ENCODE results near the gene MASP2.
A peak's percentile ranks its signal among the peaks of the same experiment; 100 is the strongest.
"Not testable (repeated sequence)": the region's sequence is repeated elsewhere in the genome, so short reads cannot be mapped to it uniquely, and the experiment has no call there.

The MASP2 gene

GRCh38 chr1:11037740-11038182 lies 9.3 kb downstream of the MASP2 start:
- TF ChIP-seq POLR2A (IDR thresholded peaks at IDR 0.05; ENCODE audit: low read length) (no peak), GATA1 (IDR thresholded peaks at IDR 0.05; ENCODE audit: low read depth, low read length) (no peak)
- peak; percentile 82 to 92 for DNase-seq

- DNase-seq, result not testable (repeated sequence)
Observed at GRCh38 chr1:11037019-11037739, 9.9 kb downstream of the MASP2 start.

- DNase-seq, result no peak
Observed at GRCh38 chr1:11031624-11032262, 15.3 kb downstream of the MASP2 start.

GRCh38 chr1:11030865-11031264 lies 16.2 kb downstream of the MASP2 start:
- no peak for DNase-seq
- TF ChIP-seq POLR2A (IDR thresholded peaks at IDR 0.05; ENCODE audit: low read length), result no peak
- no peak for TF ChIP-seq GATA1 (IDR thresholded peaks at IDR 0.05; ENCODE audit: low read depth, low read length)

More at GRCh38 chr1:11031624-11032262, 15.3 kb downstream of the MASP2 start:
- TF ChIP-seq GATA1 (IDR thresholded peaks at IDR 0.05; ENCODE audit: low read depth, low read length) (no peak), POLR2A (IDR thresholded peaks at IDR 0.05; ENCODE audit: low read length) (no peak)

- TF ChIP-seq GATA1 (IDR thresholded peaks at IDR 0.05; ENCODE audit: low read depth, low read length) (no peak), POLR2A (IDR thresholded peaks at IDR 0.05; ENCODE audit: low read length) (no peak)
Observed at GRCh38 chr1:11028018-11028417, 19.0 kb downstream of the MASP2 start.

GRCh38 chr1:11027316-11027715 lies 19.7 kb downstream of the MASP2 start:
- no peak for DNase-seq
- TF ChIP-seq POLR2A (IDR thresholded peaks at IDR 0.05; ENCODE audit: low read length), result no peak
- no peak for TF ChIP-seq GATA1 (IDR thresholded peaks at IDR 0.05; ENCODE audit: low read depth, low read length)

More at GRCh38 chr1:11028018-11028417, 19.0 kb downstream of the MASP2 start:
- no peak for DNase-seq

GRCh38 chr1:11026903-11027302 lies 20.1 kb downstream of the MASP2 start:
- TF ChIP-seq GATA1 (IDR thresholded peaks at IDR 0.05; ENCODE audit: low read depth, low read length), result no peak
- TF ChIP-seq POLR2A (IDR thresholded peaks at IDR 0.05; ENCODE audit: low read length), result no peak
- no peak for DNase-seq

- TF ChIP-seq GATA1 (IDR thresholded peaks at IDR 0.05; ENCODE audit: low read depth, low read length) (no peak), POLR2A (IDR thresholded peaks at IDR 0.05; ENCODE audit: low read length) (no peak)
- DNase-seq, result no peak
Observed at GRCh38 chr1:11026052-11026451, 21.0 kb downstream of the MASP2 start.

- DNase-seq, result no peak
- no peak for TF ChIP-seq GATA1 (IDR thresholded peaks at IDR 0.05; ENCODE audit: low read depth, low read length)
- TF ChIP-seq POLR2A (IDR thresholded peaks at IDR 0.05; ENCODE audit: low read length), result no peak
Observed at GRCh38 chr1:11025618-11026017, 21.4 kb downstream of the MASP2 start.

GRCh38 chr1:11024874-11025203 lies 22.2 kb downstream of the MASP2 start:
- DNase-seq, result no peak
- no peak for TF ChIP-seq GATA1 (IDR thresholded peaks at IDR 0.05; ENCODE audit: low read depth, low read length)
- no peak for TF ChIP-seq POLR2A (IDR thresholded peaks at IDR 0.05; ENCODE audit: low read length)

- TF ChIP-seq POLR2A (IDR thresholded peaks at IDR 0.05; ENCODE audit: low read length), result no peak
- TF ChIP-seq GATA1 (IDR thresholded peaks at IDR 0.05; ENCODE audit: low read depth, low read length), result no peak
- DNase-seq, result no peak
Observed at GRCh38 chr1:11024154-11024873, 22.7 kb downstream of the MASP2 start.

- no peak for DNase-seq
- TF ChIP-seq POLR2A (IDR thresholded peaks at IDR 0.05; ENCODE audit: low read length) (no peak), GATA1 (IDR thresholded peaks at IDR 0.05; ENCODE audit: low read depth, low read length) (no peak)
Observed at GRCh38 chr1:11023201-11023600, 23.8 kb downstream of the MASP2 start.

- TF ChIP-seq GATA1 (IDR thresholded peaks at IDR 0.05; ENCODE audit: low read depth, low read length) (no peak), POLR2A (IDR thresholded peaks at IDR 0.05; ENCODE audit: low read length) (no peak)
- no peak for DNase-seq
Observed at GRCh38 chr1:11019971-11020370, 27.1 kb downstream of the MASP2 start.

- DNase-seq, result not testable (repeated sequence)
Observed at GRCh38 chr1:11019358-11019757, 27.7 kb downstream of the MASP2 start.

GRCh38 chr1:11013160-11013531 lies 33.9 kb downstream of the MASP2 start:
- no peak for DNase-seq
- TF ChIP-seq POLR2A (IDR thresholded peaks at IDR 0.05; ENCODE audit: low read length), result no peak
- TF ChIP-seq GATA1 (IDR thresholded peaks at IDR 0.05; ENCODE audit: low read depth, low read length), result no peak

All from erythroblast (primary cell).